Retinal pigment epithelial cell (primary cell): ENCODE results near the gene KCNQ1.

Experiments
- DNase-seq: peaks from one replicate; pipeline ENCODE4 v3.0.0-alpha.2; 2010; ENCODE audit warnings: low read depth
- H3K4me3 ChIP-seq: 2 replicates; pipeline ENCODE4 v1.5.1; 2011; ENCODE audit warnings: mild to moderate bottlenecking, low read length, control low read depth, moderate library complexity
- TF ChIP-seq, protein P1 (sequence below): conservative IDR thresholded peaks from 2 replicates; pipeline ENCODE4 v1.5.1; 2011; ENCODE audit warnings: low read depth, low read length, control low read depth, inconsistent platforms

KCNQ1 gene

DNA sequence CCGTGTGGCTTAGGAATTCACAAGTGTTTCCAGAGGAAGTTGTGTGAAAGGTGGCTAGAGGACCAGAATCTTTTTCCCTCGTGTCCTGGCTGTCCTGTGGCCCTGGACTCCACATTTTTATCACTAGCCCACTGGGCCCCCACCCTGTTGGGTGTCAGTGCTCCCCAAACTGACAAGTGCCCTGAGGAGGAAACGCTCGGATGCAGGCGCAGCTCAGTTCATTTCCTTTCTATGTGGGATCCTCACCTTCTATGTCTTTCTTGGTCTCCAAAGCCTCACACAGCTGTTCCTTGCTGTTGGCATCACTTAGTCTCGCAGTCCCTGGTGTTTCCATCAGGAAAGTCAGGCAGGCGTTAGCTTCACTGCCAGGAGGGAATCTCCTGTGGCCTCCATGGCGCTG lies 323.0 kb downstream of the KCNQ1 start:
- no peak for DNase-seq
- H3K4me3 ChIP-seq: no peak overlapping the region
- TF ChIP-seq, protein P1, sequence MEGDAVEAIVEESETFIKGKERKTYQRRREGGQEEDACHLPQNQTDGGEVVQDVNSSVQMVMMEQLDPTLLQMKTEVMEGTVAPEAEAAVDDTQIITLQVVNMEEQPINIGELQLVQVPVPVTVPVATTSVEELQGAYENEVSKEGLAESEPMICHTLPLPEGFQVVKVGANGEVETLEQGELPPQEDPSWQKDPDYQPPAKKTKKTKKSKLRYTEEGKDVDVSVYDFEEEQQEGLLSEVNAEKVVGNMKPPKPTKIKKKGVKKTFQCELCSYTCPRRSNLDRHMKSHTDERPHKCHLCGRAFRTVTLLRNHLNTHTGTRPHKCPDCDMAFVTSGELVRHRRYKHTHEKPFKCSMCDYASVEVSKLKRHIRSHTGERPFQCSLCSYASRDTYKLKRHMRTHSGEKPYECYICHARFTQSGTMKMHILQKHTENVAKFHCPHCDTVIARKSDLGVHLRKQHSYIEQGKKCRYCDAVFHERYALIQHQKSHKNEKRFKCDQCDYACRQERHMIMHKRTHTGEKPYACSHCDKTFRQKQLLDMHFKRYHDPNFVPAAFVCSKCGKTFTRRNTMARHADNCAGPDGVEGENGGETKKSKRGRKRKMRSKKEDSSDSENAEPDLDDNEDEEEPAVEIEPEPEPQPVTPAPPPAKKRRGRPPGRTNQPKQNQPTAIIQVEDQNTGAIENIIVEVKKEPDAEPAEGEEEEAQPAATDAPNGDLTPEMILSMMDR: no peak

DNA sequence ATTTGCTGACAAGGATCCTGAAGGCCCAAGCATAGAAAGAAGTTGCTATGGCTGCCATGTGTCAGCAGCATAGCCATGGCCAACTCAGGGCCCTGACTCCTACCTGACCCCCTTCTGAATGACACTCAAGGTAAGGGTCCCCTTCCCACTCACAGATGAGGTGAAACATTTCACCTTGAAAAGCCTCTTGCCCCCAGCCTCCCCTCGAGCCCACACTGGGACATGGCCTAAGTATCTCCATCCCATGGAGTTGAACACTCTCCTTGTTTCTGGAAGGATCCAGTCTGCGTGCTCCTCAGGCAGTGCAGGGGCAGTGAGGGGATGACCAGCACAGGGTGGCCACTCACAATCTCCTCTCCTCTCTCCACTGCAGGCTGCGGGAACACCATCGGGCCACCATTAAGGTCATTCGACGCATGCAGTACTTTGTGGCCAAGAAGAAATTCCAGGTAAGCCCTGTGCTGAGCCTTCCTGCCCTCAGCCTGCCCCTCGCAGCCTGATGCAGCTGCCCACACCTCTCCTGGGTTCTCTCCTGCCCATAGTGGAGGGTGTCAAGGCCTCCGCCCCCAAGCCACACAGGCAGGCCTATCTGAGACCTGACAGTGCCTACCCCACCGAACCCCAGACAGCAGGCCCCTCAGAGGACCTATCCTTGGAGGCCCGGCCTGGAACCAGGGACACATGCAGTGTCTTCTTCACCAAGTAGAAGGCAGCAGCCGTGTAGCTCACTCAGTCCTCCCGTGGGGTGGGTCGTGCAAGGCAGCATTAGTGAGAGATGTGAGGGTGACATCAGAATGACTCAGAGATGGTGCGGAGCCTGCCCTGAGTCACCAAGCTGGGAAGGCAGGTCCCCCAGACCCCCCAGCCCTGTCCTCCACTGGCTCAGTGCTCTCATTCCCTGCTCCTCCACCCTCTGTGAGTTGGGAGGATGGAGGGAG lies 323.9 kb downstream of the KCNQ1 start:
- no peak for DNase-seq
- TF ChIP-seq, protein P1: no peak
- no peak overlapping the region for H3K4me3 ChIP-seq

DNA sequence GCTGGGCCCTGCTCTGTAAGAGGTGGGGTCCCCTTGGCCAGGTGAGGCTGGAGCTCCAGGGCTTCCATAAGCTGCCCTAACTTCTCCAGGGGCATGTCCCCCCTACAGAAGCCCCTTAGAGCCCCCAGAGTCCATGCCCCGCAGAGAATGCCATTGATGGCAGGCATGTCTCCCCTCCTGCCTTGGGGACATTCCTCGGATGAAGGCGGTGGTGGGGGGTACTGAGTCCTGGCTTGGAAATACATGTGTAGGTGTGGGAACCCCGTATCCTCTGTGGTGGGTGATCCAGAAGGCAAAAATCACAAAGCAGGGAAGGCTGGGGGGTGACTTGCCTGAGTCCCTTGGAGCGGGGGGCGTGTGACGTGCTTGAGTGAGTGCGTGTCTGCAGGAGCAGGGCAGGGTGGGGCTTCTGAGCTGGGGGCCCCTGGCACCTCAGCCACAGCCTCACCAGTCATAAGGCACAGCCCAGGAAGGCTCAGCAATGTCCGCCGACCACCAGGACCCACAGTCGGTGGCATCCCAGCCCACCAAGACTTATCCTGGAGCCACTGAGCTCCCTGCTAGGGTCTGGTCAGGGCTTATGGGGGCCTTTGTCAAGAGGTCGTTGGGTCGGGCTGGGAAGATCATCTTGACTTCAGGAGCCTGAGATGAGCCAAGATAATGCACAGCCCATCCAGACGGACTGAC lies 324.7 kb downstream of the KCNQ1 start:
- TF ChIP-seq, protein P1: no peak
- no peak for DNase-seq
- no peak overlapping the region for H3K4me3 ChIP-seq

DNA sequence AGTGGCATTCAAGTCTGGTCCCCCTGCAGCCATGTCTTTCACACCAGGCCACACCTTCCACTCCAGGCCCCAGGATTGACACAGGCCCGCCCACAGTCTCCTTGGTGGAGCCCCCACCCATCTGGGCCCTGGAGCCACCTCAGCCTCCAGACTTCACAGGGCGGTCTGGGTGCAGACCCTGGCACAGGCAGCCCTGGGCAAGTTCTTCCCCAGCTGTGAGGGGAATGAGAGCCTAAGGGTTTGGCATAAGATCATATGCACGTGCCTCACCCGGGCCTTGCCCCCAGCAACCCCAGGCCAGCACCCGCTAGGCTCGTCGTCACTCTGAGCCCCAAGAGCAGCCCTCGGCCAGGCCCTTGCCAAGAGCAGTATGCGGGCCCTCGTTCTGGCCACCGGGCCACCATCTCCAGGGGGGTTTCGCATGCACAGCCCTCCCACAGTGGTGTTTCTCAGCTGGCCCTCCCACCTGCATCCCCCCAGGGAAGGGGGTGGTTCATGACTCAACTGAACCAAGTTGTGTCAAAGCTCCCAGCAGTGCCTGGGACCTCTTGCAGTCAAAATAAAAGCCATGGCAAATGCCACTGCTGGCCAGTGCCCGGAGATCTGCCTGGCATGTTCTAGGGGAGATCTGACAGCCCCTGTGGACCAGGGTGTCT lies 325.4 kb downstream of the KCNQ1 start:
- no peak for DNase-seq
- no peak overlapping the region for H3K4me3 ChIP-seq
- TF ChIP-seq, protein P1: no peak

DNA sequence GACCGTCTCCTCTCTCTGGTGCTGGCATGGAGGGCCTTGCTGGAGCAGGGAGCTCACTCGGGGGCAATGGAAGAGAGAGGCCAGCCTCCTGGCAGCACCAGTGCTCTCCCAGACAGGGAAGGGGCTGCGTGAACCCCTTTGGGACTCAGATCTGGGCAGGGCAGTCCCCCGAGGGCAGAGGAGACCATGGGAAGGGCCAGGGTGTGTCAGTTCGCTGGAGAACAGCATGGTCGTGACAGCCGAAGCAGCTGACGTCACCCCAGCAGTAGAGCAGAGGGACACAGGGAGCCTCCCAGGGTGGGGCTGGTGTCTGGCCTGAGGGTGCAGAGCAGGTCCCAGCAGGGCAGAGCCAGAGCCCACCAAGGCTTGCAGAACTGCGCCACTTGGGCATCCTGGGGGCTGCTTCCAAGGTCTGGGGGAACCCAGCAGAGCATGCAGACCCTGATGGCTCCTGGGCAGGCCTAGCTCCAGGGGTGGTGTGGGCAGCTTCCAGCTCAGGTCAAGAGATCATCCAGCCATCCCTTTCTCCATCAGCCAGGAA lies 326.0 kb downstream of the KCNQ1 start:
- no peak for DNase-seq
- TF ChIP-seq, protein P1: no peak
- H3K4me3 ChIP-seq: no peak overlapping the region

DNA sequence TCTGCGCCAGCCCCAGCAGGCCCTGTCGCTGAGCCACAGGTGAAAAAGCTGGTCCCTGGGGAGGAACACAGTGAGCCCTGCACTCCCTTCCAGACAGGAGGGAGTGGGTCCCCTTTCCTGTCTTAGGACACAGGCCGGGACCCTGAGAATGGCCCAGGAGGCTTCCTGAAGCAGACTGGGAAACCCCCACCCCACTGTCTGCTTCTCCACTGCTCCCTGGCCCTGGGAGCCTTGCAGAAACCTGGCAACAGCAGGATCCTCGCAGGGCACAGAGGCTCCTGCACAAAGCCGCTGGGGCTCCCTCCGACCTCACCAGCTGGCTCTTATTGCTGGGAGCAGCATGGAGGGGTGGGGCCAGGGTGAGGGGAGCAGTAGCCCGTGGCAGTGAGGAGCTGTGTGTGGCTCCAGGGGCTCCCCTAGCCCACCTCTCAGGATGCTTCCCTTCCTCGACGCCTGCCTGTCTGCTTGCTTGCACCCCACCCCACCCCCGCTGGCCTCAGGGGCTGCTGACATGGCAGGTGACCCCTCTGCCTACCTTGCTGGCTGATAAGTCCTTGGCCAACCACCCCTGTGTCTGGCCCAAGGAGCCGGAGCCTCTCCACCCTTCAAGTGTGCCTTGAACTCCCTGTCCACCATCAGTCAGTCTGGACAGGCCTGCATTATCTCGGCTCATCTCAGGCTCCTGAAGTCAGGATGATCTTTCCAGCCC lies 327.1 kb downstream of the KCNQ1 start:
- no peak for DNase-seq
- no peak overlapping the region for H3K4me3 ChIP-seq
- TF ChIP-seq, protein P1: no peak
